Lower leg skin (tissue), 4 donors: ENCODE data around the gene ZSWIM4. TPM values are rescaled to one million over a fixed set of nuclear protein-coding genes. Genes with fewer than 3 reads are reported as not detected.

ENCODE experiments used
- DNase-seq, 2 donors: peaks; one replicate each; pipeline ENCODE4 v3.0.0-alpha.2; 2019; ENCODE audit warnings: low spot score in 2 of 2
- H3K4me3 ChIP-seq: fragments of 200-600 bp; sonication (generic); 2 replicates; pipeline ENCODE4 v1.5.1; 2017; ENCODE audit warnings: mild to moderate bottlenecking, low read depth; ENCODE audit not compliant: poor library complexity, severe bottlenecking
- POLR2A ChIP-seq, 2 donors: fragments of 450-650 bp; IDR thresholded peaks; one replicate each; pipeline ENCODE4 v1.6.1; 2016 to 2017; ENCODE audit warnings: antibody characterized with exemption in 2 of 2, mild to moderate bottlenecking in 1 of 2, moderate library complexity in 1 of 2
- WGBS, 2 donors: methylation state at CpG; one replicate each; pipeline ENCODE4 v1.1.5; 2018; 5-methylcytosine and 5-hydroxymethylcytosine counted together
- intact Hi-C: fragments of 100-400 bp; cut with DNase I; formaldehyde crosslinking; loops from one replicate; pipeline ENCODE4 v1.15.0; 2023; ENCODE audit warnings: low total_unique reads
- total RNA-seq, 4 donors: library from RNA; depleted of rRNA; stranded (reverse); fragments of >200 nt; gene quantifications; one replicate each; pipeline ENCODE4 v1.1.0, GENCODE V29; 2016
- TF ChIP-seq, protein P1 (sequence below), 3 donors: fragments of 450-650 bp; IDR thresholded peaks; one replicate each; pipeline ENCODE4 v1.5.1; 2016; ENCODE audit warnings: antibody characterized with exemption in 3 of 3, mild to moderate bottlenecking in 3 of 3, moderate library complexity in 2 of 3

The ZSWIM4 gene
- total RNA-seq, 4 donors from 2014 or later: 22.3 to 29.9 (median 23.3) TPM

- TF ChIP-seq, protein P1, sequence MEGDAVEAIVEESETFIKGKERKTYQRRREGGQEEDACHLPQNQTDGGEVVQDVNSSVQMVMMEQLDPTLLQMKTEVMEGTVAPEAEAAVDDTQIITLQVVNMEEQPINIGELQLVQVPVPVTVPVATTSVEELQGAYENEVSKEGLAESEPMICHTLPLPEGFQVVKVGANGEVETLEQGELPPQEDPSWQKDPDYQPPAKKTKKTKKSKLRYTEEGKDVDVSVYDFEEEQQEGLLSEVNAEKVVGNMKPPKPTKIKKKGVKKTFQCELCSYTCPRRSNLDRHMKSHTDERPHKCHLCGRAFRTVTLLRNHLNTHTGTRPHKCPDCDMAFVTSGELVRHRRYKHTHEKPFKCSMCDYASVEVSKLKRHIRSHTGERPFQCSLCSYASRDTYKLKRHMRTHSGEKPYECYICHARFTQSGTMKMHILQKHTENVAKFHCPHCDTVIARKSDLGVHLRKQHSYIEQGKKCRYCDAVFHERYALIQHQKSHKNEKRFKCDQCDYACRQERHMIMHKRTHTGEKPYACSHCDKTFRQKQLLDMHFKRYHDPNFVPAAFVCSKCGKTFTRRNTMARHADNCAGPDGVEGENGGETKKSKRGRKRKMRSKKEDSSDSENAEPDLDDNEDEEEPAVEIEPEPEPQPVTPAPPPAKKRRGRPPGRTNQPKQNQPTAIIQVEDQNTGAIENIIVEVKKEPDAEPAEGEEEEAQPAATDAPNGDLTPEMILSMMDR (IDR thresholded peaks at IDR 0.05): no peak
- no peak for TF ChIP-seq POLR2A (IDR thresholded peaks at IDR 0.05)
- WGBS, 2 donors: 82% methylated on average over 15 of the region's 15 CpGs
- intact Hi-C loops: no loop called here
- H3K4me3 ChIP-seq: no peak overlapping the region
- DNase-seq: no peak
Measured at GRCh38 chr19:13757805-13758772, 37.2 kb upstream of the ZSWIM4 start.

GRCh38 chr19:13758795-13759194 is 36.4 kb upstream of the ZSWIM4 start:
- no peak for TF ChIP-seq POLR2A (IDR thresholded peaks at IDR 0.05)
- TF ChIP-seq, protein P1 (IDR thresholded peaks at IDR 0.05): no peak
- intact Hi-C loops: no loop called here
- no peak overlapping the region for H3K4me3 ChIP-seq
- WGBS, 2 donors: 93 to 95% methylated on average over 24 of the region's 24 CpGs
- DNase-seq: no peak

- intact Hi-C loops: no loop called here
- no peak for DNase-seq
- TF ChIP-seq, protein P1 (IDR thresholded peaks at IDR 0.05): no peak
- no peak for TF ChIP-seq POLR2A (IDR thresholded peaks at IDR 0.05)
- WGBS, 2 donors: 86 to 89% methylated on average over 8 of the region's 8 CpGs
- no peak overlapping the region for H3K4me3 ChIP-seq
Measured at GRCh38 chr19:13761423-13761822, 33.8 kb upstream of the ZSWIM4 start.

DNA sequence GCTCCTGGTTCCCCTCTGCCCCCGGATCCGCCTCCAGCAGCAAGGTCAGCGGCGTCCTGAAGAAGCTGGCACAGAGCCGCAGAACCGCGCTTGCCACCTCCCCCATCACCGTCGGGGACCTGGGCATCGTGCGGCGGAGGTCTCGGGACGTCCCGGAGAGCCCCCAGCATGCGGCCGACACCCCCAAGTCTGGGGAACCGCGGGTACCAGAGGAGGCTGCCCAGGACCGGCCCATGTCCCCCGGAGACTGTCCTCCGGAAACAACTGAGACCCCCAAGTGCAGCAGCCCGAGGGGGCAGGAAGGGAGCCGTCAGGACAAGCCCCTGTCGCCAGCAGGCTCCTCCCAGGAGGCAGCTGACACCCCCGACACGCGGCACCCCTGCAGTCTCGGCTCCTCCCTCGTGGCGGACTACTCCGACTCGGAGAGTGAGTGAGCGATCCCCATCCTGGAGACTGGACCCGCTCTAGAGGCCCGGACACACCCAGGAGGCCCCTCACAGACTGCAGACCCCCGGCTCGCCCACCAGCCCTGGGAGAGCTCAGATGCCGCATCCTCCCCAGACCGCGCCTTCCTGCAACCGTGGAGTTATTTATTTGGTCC is 32.5 kb upstream of the ZSWIM4 start:
- WGBS, 2 donors: 92% methylated on average over 35 to 42 of the region's 42 CpGs
- intact Hi-C loops: no loop called here
- TF ChIP-seq POLR2A (IDR thresholded peaks at IDR 0.05): no peak
- TF ChIP-seq, protein P1 (IDR thresholded peaks at IDR 0.05): no peak
- H3K4me3 ChIP-seq: no peak overlapping the region
- no peak for DNase-seq

DNA sequence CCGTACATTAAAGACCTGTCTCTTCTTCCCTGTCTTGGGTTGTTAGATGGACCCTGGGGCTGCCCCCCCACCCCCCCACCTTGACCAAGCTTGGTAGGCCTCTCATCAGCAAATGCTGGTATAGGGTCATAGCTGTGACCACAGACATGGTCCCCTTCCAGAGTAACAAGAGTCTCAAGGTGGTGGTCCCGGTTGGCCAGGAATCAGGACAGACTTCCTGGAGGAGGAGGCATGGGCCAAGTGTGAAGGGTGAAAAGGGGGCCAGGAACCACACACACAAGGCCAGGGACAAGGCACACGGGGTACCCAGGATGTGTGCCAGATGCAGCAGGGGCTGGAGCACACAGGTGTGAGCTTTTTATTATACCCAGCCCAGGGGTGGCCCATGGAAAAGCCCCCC is 32.0 kb upstream of the ZSWIM4 start:
- WGBS, 2 donors: 94 to 95% methylated on average over 2 to 3 of the region's 3 CpGs
- DNase-seq: no peak

More for the DNA sequence above, 32.0 kb upstream of the ZSWIM4 start:
- TF ChIP-seq POLR2A (IDR thresholded peaks at IDR 0.05): no peak
- TF ChIP-seq, protein P1 (IDR thresholded peaks at IDR 0.05): no peak
- no peak overlapping the region for H3K4me3 ChIP-seq
- intact Hi-C loops: no loop called here
